Natural killer cell (primary cell): Measurements from ENCODE around the gene KIF26A. TPM values are rescaled to one million over a fixed set of nuclear protein-coding genes. Genes with fewer than 3 reads are reported as not detected.

Experiments
- ATAC-seq, 3 donors: fragments of 150-1000 bp in 2 of 3; fragments of 200-7000 bp in 1 of 3; cut with Tn5 transposase; 1 replicate in 1 of 3; 2 replicates in 2 of 3; pipeline ENCODE4 v1.10.0; 2021; ENCODE audit warnings: mild to moderate bottlenecking in 2 of 3, moderate library complexity in 2 of 3
- DNase-seq, 2 donors: peaks; one replicate each; pipeline versions ENCODE4 v3.0.0 to v3.0.0-alpha.2; 2013 to 2021; ENCODE audit warnings: mixed read lengths in 1 of 2
- H3K27ac ChIP-seq: one replicate; pipeline ENCODE4 v1.5.1; 2013; ENCODE audit warnings: mild to moderate bottlenecking, low read length
- H3K27me3 ChIP-seq: one replicate; pipeline ENCODE4 v1.6.1; 2013; ENCODE audit warnings: low read length; ENCODE audit not compliant: control insufficient read depth, insufficient read depth
- H3K36me3 ChIP-seq: one replicate; pipeline ENCODE4 v1.6.1; 2013; ENCODE audit warnings: low read length; ENCODE audit not compliant: control insufficient read depth, insufficient read depth
- H3K4me1 ChIP-seq: one replicate; pipeline ENCODE4 v1.6.1; 2013; ENCODE audit warnings: low read length; ENCODE audit not compliant: control insufficient read depth, insufficient read depth
- H3K4me3 ChIP-seq: one replicate; pipeline ENCODE4 v1.5.1; 2013; ENCODE audit warnings: low read length
- H3K9me3 ChIP-seq: one replicate; pipeline ENCODE4 v1.6.1; 2013; ENCODE audit warnings: low read length; ENCODE audit not compliant: control insufficient read depth, insufficient read depth
- H3K27ac Mint-ChIP-seq, 2 donors: one replicate each; pipeline ENCODE4 v1.8.0; 2022; ENCODE audit warnings: mild to moderate bottlenecking in 2 of 2, mixed read lengths in 2 of 2, moderate library complexity in 1 of 2
- H3K27me3 Mint-ChIP-seq, 2 donors: one replicate each; pipeline ENCODE4 v1.8.0; 2022; ENCODE audit warnings: low read depth in 2 of 2, mixed read lengths in 2 of 2
- H3K36me3 Mint-ChIP-seq: one replicate; pipeline ENCODE4 v1.8.0; 2022; ENCODE audit warnings: mixed read lengths
- H3K4me1 Mint-ChIP-seq, 2 donors: one replicate each; pipeline ENCODE4 v1.8.0; 2022; ENCODE audit warnings: mixed read lengths in 2 of 2
- H3K4me3 Mint-ChIP-seq: one replicate; pipeline ENCODE4 v1.8.0; 2022; ENCODE audit warnings: mild to moderate bottlenecking, moderate library complexity, mixed read lengths
- H3K9me3 Mint-ChIP-seq, 2 donors: one replicate each; pipeline ENCODE4 v1.8.0; 2022; ENCODE audit warnings: mixed read lengths in 2 of 2
- WGBS: methylation state at CpG from one replicate; pipeline ENCODE4 v1.1.7; 2013; ENCODE audit warnings: missing lambda C conversion rate; ENCODE audit not compliant: insufficient coverage; 5-methylcytosine and 5-hydroxymethylcytosine counted together
- intact Hi-C: fragments of 100-400 bp; cut with micrococcal nuclease; formaldehyde crosslinking; loops from one replicate; pipeline ENCODE4 v1.14.2; 2022
- total RNA-seq, 4 donors: library from RNA; stranded (reverse); fragments of 120-200 nt in 1 of 4; gene quantifications; one replicate each; pipeline versions ENCODE4 v1.2.3 to v1.2.4, GENCODE V29; 2013 to 2022
- TF ChIP-seq, protein P1 (sequence below): fragments of 200-600 bp; IDR thresholded peaks from one replicate; pipeline ENCODE4 v1.8.0; 2022; ENCODE audit warnings: antibody characterized with exemption

The KIF26A gene
- total RNA-seq, 3 donors from 2014 or later (not counting 1 experiment from before 2014, with no cell fraction given): not detected

GRCh38 chr14:104181761-104182530 lies 43.6 kb downstream of the KIF26A start:
- ATAC-seq (no peak), DNase-seq (no peak)
- H3K4me3 ChIP-seq: no peak overlapping the region
- 87% methylated on average over 27 of the region's 27 CpGs for WGBS
- H3K9me3 ChIP-seq: no peaks in the 10 kb centered on the region
- H3K27me3 ChIP-seq: no peaks in the 10 kb centered on the region
- Mint-ChIP-seq H3K27ac (no peak overlapping the region), H3K4me3 (no peak overlapping the region), H3K4me1 (no peaks in the 10 kb centered on the region), H3K27me3 (no peaks in the 10 kb centered on the region), H3K36me3 (no peaks in the 10 kb centered on the region), H3K9me3 (no peaks in the 10 kb centered on the region)
- intact Hi-C loops: no loop called here
- no peaks in the 10 kb centered on the region for H3K36me3 ChIP-seq
- H3K4me1 ChIP-seq: no peaks in the 10 kb centered on the region
- TF ChIP-seq, protein P1, sequence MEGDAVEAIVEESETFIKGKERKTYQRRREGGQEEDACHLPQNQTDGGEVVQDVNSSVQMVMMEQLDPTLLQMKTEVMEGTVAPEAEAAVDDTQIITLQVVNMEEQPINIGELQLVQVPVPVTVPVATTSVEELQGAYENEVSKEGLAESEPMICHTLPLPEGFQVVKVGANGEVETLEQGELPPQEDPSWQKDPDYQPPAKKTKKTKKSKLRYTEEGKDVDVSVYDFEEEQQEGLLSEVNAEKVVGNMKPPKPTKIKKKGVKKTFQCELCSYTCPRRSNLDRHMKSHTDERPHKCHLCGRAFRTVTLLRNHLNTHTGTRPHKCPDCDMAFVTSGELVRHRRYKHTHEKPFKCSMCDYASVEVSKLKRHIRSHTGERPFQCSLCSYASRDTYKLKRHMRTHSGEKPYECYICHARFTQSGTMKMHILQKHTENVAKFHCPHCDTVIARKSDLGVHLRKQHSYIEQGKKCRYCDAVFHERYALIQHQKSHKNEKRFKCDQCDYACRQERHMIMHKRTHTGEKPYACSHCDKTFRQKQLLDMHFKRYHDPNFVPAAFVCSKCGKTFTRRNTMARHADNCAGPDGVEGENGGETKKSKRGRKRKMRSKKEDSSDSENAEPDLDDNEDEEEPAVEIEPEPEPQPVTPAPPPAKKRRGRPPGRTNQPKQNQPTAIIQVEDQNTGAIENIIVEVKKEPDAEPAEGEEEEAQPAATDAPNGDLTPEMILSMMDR: no peak
- no peak overlapping the region for H3K27ac ChIP-seq

DNA sequence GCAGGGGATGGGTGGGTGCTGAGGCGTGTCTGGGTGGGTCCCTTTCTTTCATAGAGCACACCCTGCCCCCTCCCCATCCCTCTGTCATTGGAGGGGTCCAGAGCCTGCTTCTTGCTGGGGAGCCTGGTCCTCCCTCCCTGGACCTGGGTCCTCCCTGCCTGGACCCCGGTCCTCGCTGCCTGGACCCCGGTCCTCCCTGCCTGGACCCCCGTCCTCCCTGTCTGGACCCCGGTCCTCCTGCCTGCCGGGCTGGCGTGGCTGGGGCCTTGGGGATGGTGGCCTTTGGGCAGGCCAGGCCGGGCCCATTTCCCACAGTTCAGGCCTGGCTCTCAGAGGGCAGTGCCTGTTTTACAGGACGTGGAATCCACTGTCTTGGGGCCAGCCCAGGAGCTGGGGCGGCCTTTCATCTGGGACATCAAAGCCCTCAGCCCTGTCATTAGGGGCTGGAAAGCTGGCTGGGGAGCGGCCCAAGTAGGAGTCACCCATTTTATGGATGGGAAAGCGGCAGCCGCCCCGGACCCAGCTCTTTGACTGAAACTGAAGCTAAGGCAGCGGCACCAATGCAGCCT lies 44.6 kb downstream of the KIF26A start:
- Histone ChIP-seq H3K27ac (no peak overlapping the region), H3K4me1 (no peaks in the 10 kb centered on the region), H3K4me3 (no peak overlapping the region), H3K36me3 (no peaks in the 10 kb centered on the region), H3K9me3 (no peaks in the 10 kb centered on the region), H3K27me3 (no peaks in the 10 kb centered on the region)
- Mint-ChIP-seq H3K4me1 (no peaks in the 10 kb centered on the region), H3K27me3 (no peaks in the 10 kb centered on the region), H3K36me3 (no peaks in the 10 kb centered on the region), H3K27ac (no peak overlapping the region), H3K9me3 (no peaks in the 10 kb centered on the region), H3K4me3 (no peak overlapping the region)
- ATAC-seq (no peak), DNase-seq (no peak)
- WGBS: 89% methylated on average over 16 of the region's 16 CpGs
- TF ChIP-seq, protein P1: no peak
- intact Hi-C loops: no loop called here

GRCh38 chr14:104183796-104184195 lies 45.4 kb downstream of the KIF26A start:
- H3K27me3 Mint-ChIP-seq: no peaks in the 10 kb centered on the region
- Histone ChIP-seq H3K4me1 (no peaks in the 10 kb centered on the region), H3K27me3 (no peaks in the 10 kb centered on the region), H3K36me3 (no peaks in the 10 kb centered on the region), H3K9me3 (no peaks in the 10 kb centered on the region), H3K4me3 (no peak overlapping the region), H3K27ac (no peak overlapping the region)
- H3K36me3 Mint-ChIP-seq: no peaks in the 10 kb centered on the region
- intact Hi-C loops: no loop called here
- H3K4me1 Mint-ChIP-seq: no peaks in the 10 kb centered on the region
- TF ChIP-seq, protein P1: no peak
- no peak for ATAC-seq
- WGBS: 90% methylated on average over 13 of the region's 13 CpGs
- H3K27ac Mint-ChIP-seq: no peak overlapping the region
- H3K9me3 Mint-ChIP-seq: no peaks in the 10 kb centered on the region
- H3K4me3 Mint-ChIP-seq: no peak overlapping the region
- no peak for DNase-seq
